NCI-H345 treated with DMSO at 0.1 percent for 48 hours (cell line): ENCODE data around the gene SPECC1.
A peak's percentile ranks its signal among the peaks of the same experiment; 100 is the strongest.

Source experiments
- DNase-seq: peaks from one replicate; lab custom pipeline; 2025; ENCODE audit not compliant: unreplicated experiment; lab: John Stamatoyannopoulos, UW

SPECC1 gene

DNA sequence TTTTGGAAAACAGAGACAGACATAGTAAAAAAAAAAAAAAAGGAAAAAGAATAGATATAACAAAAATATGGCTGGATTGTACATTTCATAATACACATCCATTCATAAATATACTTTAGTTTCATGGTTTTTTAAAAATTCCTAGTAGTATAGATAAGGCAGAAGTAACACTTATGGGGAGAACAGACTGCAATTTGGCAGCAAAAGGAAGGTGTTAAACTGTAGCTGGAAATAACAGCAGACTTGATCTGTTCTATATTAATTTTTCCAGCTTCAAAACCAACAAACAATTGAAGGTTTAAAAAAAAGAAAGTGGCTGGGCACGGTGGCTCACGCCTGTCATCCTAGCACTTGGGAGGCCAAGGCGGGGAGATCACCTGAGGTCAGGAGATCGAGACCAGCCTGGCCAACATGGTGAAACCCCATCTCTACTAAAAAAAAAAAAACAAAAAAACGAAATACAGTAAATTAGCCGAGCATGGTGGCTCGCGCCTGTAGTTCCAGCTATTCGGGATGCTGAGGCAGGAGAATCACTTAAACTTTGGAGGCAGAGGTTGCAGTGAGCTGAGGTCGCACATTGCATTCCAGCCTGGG is 191.8 kb downstream of the SPECC1 start:
- no peak for DNase-seq

DNA sequence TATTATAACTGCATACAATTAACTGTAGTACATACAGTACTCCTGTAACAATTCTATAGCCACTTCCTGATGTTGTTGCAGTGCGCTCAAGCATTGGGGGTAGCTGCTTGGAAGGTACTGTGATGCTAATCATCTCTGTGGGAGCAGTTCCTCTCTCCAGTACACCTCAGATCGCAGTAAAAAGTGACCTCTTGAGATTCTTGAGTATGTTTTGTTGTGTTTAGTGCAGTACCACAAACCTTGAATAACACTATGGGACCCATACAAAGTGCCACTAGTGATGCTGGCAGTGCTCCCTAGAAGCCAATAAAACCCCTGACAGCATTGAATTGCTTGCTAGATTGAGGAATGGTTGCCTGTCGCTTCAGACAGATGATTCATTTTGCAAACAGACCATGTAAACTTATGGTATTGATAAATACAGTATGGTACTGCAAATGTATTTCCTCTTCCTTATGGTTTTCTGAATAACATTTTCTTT is 193.0 kb downstream of the SPECC1 start:
- peak; percentile 21 for DNase-seq

DNA sequence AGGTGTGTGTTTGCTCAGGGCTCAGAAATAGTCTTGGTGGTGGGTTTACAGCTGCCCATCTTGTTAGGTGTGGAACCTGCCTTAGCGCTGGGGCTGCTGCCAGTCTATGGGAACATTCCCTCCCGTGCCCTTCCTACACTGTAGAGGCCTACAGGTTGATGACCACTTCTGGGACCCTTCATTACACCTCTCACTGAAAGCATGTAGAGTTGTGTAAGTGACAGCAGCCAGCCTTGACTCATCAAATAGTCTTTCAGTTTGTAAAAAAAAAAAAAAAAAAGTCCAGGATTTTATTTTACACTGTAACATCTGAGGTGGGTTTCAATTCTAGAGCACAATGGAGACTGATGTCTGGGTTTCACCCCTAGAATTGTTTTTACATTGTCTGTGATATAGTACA is 193.9 kb downstream of the SPECC1 start:
- no peak for DNase-seq

DNA sequence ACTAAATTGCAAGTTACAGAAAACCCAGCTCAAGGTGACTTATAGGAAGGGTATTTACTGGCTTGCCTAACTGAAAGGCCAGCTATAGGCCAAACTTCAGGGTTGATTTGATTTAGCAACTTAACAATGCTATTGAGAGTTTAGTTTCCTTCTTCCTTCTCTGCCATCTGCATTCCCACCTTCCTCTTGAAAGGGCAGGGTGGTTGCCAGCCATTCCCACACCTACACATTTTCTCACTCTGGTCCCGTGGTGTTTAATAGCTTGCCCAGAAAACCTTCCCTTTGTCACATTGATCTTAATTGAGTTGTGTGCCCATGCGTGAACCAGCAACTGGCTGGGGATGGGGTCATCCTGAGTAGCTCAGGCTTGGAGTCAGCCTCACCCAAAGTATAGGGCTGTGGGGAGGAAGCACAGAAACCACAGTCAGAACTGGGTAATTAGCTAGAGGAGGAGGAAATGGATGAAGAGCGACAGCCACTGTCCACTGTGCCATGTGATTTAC is 194.7 kb downstream of the SPECC1 start:
- no peak for DNase-seq

DNA sequence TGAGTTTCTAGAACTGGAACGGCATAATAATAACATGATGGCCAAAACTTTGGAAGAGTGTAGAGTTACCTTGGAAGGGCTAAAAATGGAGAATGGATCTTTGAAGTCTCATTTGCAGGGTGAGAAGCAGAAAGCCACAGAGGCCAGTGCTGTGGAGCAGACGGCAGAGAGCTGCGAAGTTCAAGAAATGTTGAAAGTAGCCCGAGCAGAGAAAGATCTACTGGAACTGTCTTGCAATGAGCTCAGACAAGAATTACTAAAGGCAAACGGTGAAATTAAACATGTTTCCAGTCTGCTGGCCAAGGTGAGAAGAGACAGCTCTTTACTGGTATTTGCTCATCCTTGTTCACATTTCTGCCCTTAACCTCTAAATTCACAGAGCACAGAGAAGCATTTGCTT is 196.4 kb downstream of the SPECC1 start:
- DNase-seq: no peak

DNA sequence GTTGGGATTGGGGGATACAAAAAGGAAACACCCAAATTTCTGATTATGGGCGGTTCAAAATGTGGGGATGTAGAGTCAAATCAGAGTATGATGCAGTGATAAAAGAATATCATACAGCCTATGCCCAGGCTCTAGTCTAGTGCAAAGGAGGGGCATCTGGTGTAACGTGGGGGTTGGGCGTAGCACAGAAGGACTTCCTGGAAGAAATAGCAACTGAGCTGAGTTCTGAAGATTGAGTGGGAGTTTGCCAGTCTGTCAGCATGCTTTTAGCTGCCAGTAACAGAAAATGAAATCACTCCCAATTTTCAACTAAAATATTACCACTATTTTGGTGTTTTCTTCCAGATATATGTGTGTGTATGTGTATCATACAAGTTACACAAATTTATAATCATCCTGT is 196.9 kb downstream of the SPECC1 start:
- DNase-seq: no peak

DNA sequence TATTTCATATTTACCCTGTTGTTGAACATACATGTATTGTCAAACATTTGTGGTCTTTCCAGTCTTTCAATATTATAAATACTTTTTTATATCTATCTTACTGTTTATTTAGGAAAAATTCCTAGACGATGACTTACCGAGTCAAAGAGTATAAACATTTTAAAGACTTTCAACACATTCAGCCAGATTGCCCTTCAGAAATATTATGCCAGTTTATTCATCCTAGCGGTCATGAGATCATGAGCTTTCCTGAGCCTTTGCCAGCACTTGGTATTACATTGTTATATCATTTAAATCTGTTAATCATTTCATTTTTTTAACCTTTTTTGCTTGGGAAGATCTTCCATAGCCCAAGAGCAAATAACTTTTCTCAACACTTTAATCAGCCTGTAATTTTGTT is 197.4 kb downstream of the SPECC1 start:
- no peak for DNase-seq

DNA sequence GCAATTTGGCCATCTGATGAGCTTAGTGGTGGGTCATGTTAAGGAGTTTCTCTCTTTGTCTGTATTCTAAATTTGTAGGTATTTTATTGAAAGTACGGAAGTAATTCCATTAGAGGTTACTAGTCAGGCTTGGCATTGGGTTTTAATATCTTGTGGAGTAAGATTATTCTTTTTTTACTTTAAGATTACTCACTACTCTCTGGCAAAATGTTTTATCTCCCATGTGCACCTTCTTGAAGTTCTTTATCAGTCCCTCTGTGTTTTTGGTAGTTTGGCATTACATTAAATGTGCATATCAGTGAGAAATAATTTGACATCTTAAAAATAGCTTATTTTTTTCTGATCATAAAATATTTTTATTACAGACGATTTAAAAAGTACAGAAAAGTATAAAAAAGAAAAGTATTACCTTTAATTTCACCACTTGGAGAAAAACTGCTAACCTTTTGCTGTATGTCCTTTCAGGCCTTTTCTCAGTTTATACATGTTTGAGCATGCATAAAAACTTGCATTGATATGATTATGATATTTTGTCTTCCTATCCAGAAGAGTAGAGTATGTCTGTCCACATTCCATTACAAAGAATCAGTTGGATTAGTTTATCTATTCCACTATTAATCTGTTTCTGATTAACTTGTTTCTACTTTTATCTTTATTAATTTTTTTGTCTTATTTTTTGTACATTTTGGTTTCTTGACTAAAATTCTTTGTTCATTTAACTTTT is 198.3 kb downstream of the SPECC1 start:
- no peak for DNase-seq

DNA sequence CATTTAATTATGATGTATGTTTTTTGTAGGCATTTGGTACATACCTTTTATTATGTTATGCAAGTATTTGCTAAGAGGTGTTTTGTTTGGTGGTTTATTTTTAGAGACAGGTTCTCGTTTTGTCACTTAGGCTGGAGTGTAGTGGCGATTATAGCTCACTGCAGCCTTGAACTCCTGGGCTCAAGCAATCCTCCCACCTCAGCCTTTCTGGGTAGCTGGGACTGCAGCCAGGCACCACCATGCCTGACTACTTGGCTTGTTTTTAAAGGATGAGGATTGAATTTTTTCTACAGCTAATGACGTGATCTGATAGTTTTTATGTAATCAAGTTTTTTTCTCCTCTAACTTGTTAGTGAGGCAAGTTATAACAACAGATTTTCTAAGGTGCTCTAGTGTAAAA is 199.6 kb downstream of the SPECC1 start:
- DNase-seq: no peak

DNA sequence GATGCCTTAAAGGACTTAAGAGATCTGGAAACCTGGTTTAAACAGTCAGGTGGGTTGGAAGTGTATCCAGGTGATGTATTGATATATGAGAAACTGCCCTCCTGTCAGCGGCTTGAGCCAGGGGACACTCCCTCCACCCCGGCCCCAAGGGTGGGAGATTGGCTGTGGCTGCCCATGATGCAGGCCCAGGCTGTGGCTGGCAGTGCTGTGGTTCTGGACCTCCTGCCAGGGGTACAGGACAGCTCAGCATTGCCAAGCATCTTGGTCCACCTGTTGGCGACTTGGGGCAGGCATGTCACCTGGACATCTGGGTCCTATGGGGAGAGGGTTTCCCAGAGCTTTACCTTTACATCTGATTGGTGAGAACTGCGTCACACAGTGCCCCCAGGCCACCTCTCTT is 201.0 kb downstream of the SPECC1 start:
- no peak for DNase-seq

DNA sequence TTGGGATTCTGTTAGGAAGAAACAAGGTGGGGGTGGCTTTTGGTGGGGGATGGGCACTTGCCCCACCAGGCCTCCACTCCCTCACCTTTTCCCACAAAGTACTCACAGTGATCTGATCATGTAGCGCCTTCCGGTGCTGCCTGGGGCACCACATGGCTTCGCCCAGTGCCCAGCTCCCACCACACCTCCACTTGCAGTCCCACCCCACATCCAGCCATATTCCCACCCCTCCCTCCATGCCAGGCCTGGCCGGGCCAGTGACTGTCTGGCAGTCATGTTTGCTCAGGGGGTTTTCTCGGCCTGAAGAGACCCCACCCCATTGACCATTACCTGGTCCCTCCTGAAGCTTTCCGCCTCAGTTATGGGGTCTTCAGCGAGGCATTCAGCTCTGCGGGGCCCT is 201.5 kb downstream of the SPECC1 start:
- DNase-seq: no peak

DNA sequence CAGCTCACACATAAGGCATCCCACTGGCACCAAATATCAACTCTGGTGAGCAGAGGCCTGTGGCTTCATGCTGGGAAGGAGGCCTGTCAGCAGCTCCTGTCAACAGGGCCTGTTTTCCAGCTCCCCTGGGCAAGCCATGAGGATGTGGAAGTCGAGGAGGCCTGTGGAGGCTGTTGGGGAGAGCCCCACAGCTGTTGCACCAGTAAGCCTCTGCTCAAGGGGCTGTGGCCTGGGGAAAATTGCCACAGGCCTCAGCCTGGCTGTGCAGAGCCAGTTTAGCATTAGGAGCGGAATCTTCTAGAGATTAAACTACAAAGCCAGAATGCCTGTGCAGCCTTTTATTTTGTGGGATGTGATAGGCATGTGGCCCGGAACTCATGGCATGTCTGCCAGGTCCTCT is 202.1 kb downstream of the SPECC1 start:
- DNase-seq: no peak

DNA sequence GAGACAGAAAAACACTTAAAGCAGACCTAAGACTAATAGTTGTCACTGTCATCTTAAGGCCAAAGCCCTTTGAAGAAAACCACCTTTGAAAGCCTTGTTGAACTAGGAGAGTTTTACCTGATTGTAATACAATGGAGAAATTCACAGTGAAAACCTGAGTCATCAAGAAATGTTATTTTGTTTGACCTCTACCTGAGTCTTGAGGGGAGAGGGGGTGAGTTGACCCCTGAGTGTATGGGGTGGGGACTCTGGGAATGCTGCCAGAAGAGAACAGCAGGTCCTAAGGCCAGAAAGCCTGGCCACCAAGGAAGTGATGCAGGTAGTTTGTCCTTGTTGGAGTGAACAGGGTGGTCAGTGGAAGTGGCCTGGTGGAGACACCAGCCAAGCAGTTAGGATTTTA is 204.3 kb downstream of the SPECC1 start:
- DNase-seq: no peak

DNA sequence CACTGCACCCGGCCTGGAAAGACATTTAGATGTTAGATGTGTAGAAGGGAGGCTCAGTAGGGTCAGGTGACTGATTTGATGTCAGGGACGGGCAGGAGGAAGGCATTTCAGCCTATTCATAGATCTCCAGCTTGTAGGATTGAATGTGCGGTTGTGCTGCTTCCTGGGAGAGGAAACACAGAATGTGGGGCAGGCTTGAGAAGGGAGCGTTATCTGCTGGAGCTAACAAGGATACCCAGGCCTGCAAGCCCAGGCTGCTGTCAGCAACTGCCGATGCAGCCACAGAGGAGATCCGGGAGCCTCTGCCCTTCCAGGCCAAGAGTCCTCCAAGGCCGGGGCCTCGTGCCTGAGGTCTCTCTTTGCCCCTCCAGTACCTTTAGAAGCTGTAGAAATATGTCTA is 205.6 kb downstream of the SPECC1 start:
- no peak for DNase-seq

DNA sequence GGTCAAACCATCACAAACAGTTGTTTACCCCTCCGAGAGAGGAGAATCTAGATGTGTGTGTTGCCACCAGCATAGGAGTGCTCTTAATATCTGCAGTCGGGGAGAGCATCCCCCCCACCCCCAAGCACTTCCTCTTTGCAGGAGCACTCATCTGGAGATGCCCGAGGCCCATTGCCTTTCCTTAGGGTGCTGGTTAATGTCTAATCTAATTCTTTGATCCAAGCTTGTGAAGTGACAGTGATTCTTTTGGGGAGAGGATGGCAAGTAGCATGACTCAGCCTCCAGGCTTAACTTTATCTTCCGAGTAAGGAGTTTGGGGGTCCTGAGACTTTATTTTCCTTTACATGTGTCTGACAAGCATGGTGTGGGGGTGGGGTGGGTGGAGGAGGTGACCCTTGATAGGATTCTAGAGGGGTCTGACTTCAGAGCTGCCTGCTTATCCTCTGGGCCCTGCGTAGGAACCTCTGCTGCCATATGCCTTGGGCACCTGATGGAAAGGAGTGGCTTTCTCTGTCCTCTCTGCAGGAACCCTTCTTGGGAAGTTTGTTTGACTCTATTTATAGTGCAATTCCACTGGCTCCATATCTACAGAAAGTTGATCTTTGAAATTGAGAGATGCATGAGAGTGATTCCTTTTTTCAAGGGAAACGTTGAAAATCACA is 207.1 kb downstream of the SPECC1 start:
- DNase-seq: no peak

DNA sequence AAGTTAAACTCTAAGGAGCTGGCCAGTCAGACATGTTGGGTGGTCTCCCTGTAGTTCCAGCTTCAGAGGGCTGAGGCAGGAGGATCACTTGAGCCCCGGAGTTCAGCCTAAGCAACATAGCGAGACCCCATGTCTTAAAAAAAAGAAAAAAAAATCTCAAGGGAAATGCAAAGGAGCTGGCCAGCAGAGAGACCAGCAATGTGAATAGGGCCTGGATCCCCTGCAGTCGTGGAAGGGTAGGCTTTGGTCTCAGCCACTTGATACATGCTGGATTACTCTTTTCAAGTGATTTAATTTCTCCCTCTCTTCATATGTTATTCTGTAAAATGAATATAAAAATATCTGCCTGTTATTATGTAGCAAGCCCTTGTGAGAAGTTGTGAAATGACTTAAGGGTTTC is 207.7 kb downstream of the SPECC1 start:
- DNase-seq: no peak

DNA sequence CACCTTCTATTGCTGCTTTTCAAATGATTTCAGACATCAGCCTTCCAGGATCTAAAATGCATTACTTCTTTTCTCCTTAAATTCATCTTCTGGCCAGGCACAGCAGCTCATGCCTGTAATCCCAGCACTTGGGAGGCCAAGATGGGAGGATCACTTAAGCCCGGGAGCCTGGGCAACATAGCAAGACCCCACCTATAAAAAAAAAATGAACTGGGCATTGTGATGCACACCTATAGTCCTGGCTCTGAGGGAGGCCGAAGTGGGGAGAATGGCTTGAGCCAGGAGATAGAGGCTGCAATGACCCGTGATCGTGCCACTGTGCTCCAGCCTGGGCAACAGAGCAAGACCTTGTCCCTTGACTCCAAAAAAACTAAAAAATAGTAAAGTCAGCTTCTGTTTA is 208.5 kb downstream of the SPECC1 start:
- no peak for DNase-seq

DNA sequence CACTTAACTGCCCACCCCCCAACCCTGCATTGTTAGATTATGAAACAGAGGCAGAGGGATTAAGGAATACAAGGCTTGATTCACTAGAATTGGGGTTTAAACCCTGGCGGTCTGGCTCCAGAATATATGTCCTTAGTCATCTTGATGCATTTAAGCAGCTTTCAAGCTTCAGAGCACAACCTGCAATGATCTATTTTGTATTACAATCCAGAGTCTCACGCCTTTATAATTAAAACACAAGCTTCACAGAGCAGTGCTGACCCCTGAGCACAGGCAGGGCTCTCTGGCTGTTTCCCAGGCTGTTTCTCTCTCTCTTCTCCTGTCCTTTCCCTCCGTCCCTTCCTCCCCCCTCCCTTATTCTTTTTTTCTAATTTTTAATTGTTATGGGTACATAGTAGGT is 209.1 kb downstream of the SPECC1 start:
- no peak for DNase-seq

DNA sequence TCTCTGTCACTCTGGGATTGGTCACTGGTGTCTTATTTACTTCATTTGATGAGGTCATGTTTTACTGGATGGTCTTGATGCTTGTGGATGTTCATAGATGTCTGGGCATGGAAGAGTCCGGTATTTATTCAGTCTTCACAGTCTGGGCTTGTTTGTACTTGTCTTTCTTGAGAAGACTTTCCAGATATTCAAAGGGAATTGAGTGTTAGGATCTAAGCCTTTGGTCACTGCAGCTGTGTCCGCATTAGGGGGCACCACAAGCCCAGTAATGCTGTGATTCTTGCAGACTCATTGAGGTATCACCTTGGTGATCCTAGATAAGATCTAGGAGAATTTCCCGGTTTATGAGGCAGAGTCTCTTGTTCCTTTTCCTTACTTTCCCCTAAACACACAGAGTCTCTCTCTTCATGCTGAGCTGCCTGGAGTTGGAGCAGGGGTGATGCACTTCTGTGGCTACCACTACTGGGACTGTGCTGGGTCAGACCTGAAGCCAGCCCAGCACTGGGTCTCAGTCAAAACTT is 214.7 kb downstream of the SPECC1 start:
- DNase-seq: no peak

DNA sequence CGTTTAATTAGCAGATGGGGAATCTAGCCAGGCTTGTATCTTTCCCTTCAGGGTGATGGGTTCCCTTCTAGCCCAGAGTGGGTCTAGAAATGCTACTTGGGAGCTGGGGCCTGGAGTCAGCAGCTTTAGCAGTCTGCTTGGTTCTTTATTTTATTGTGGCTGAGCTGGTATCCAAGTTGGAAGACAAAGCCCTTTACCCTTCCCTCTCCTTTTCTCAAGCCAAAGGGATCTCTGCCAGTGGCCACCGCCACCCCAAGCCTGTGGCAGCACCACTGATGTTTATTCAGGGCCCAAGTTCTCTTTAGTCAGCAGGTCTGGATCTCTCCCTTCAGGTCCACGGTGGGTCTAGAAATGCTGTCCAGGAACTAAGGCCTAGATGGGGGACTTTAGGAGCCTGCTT is 215.2 kb downstream of the SPECC1 start:
- no peak for DNase-seq

DNA sequence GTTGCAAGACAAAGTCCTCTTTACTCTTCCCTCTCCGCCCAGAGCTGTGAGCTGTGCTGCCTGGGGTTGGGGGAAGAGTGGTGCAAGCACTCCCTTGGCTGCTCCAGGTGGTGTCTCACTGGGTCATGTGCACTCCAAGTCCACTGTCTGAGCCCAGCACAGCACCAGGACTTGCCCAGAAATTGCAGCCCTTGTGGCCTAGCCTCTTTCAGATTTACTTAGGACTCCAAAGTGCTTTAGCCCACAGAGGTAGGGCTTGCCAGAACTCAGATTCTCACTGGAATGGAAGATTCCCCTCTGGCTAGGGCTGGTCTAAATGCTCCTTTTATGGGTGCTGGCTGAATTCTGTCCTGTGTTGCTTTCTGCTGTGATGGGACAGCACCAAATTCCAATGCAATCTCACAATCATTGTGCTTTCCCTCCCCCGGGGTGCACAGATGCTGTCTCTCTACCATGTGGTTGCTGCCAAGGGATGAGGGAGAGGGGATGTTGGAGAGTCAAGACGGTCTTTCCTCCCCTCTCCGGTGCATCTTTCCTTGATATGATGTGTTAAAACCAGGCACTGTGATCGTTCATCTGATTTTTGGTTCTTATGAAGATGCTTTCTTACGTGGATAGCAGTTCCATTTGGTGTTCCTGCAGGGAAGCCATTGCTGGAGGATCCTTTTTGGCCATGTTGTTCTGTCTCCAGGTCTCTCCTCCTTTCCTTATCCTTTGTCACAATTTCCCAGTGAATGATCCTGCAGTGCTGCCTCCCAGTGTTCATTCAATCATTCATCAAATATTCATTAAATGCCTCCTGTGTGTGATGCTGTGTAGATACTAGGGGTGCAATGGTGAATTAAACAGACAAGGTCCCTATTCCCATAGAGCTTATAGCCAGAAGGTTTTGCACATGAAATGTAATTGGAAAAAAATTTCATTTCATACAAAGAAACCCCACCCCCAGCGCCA is 216.3 kb downstream of the SPECC1 start:
- no peak for DNase-seq
